K562 (cell line): ENCODE results near the gene ST6GALNAC5. TPM values are rescaled to one million over a fixed set of nuclear protein-coding genes. Genes with fewer than 3 reads are reported as not detected.

Experiments used
- ATAC-seq: fragments of 200-7000 bp; cut with Tn5 transposase; 3 replicates; pipeline ENCODE4 v1.9.1; 2020; ENCODE audit warnings: moderate library complexity
- BruUV-seq: library from RNA; stranded (reverse); fragments of 400-500 nt; replicated peaks from 2 replicates; lab custom pipeline; 2021; lab: Mats Ljungman, UMichigan
- CTCF ChIA-PET: fragments of 300-600 bp; formaldehyde crosslinking; extraction: SDS; loops from one replicate; lab custom pipeline; 2021; ENCODE audit warnings: low intra/inter-chr PET ratio; lab: Yijun Ruan, JAX
- POLR2A ChIA-PET: fragments of 300-600, 350-650 bp; sonication (Branson Sonifier 250); formaldehyde crosslinking; extraction: SDS; loops from one replicate; lab custom pipeline; 2021; ENCODE audit warnings: antibody characterized with exemption, inconsistent platforms; lab: Yijun Ruan, JAX
- DNase-seq, 4 experiments: peaks; one replicate each; pipeline versions ENCODE4 v3.0.0 to v3.0.0-alpha.2; 2011 to 2018; ENCODE audit warnings: low spot score in 3 of 4, mixed read lengths in 3 of 4; ENCODE audit errors: extremely low read depth in 1 of 4
- FAIRE-seq: peaks from 2 replicates; lab custom pipeline; 2011; peaks lifted over from hg19 to GRCh38; lab: Jason Lieb, UNC
- H2AFZ ChIP-seq: 2 replicates; pipeline ENCODE4 v1.6.0; 2011; ENCODE audit warnings: low read depth, low read length, control low read depth, inconsistent platforms
- H3K27ac ChIP-seq: fragments of 200-600 bp; 3 replicates; pipeline ENCODE4 v1.8.0; 2011; ENCODE audit warnings: low read depth, mild to moderate bottlenecking, control low read depth, inconsistent platforms, low read length, moderate library complexity, mixed read lengths; ENCODE audit errors: extremely low read depth
- H3K27me3 ChIP-seq, 2 experiments: fragments of 300-600 bp in 1 of 2; 2 replicates in 1 of 2; 3 replicates in 1 of 2; pipeline versions ENCODE4 v1.6.0 to v1.8.0; 2011; ENCODE audit warnings: inconsistent platforms in 2 of 2, low read length in 2 of 2, mild to moderate bottlenecking in 1 of 2, mixed read lengths in 1 of 2, moderate library complexity in 1 of 2; ENCODE audit not compliant: control insufficient read depth in 2 of 2, insufficient read depth in 2 of 2
- H3K36me3 ChIP-seq: fragments of 300-600 bp; 3 replicates; pipeline ENCODE4 v1.8.0; 2011; ENCODE audit warnings: mild to moderate bottlenecking, low read length, inconsistent platforms; ENCODE audit not compliant: control insufficient read depth, insufficient read depth
- H3K4me1 ChIP-seq, 2 experiments: fragments of 200-600 bp in 1 of 2; replicated peaks in 1 of 2; 2 replicates in 1 of 2; 3 replicates in 1 of 2; pipeline versions ENCODE4 v1.5.1 to v1.8.0; 2011; ENCODE audit warnings: inconsistent platforms in 2 of 2, low read length in 2 of 2, mild to moderate bottlenecking in 1 of 2, mixed read lengths in 1 of 2, moderate library complexity in 1 of 2; ENCODE audit not compliant: control insufficient read depth in 2 of 2, insufficient read depth in 2 of 2
- H3K4me2 ChIP-seq: 2 replicates; pipeline ENCODE4 v1.6.1; 2011; ENCODE audit warnings: low read length, control low read depth, inconsistent platforms, mixed read lengths; ENCODE audit not compliant: insufficient read depth
- H3K4me3 ChIP-seq: fragments of 200-600 bp; sonication (generic), shearing (Covaris generic); 2 replicates; pipeline ENCODE4 v1.5.1; 2016; ENCODE audit warnings: control low read depth, inconsistent platforms
- H3K79me2 ChIP-seq: fragments of 200-600 bp; 3 replicates; pipeline ENCODE4 v1.8.0; 2011; ENCODE audit warnings: low read length, inconsistent platforms; ENCODE audit not compliant: control insufficient read depth, insufficient read depth
- H3K9ac ChIP-seq, 2 experiments: 2 replicates each; pipeline versions ENCODE4 v1.6.0 to v1.6.1; 2011; ENCODE audit warnings: low read depth in 2 of 2, low read length in 2 of 2, control low read depth in 1 of 2, inconsistent platforms in 1 of 2, mild to moderate bottlenecking in 1 of 2, mixed read lengths in 1 of 2; ENCODE audit not compliant: insufficient read depth in 1 of 2
- H3K9me1 ChIP-seq: one replicate; pipeline ENCODE4 v1.6.0; 2011; ENCODE audit warnings: inconsistent platforms, mild to moderate bottlenecking, low read length, moderate library complexity; ENCODE audit not compliant: control insufficient read depth, insufficient read depth
- H3K9me3 ChIP-seq: replicated peaks from 2 replicates; pipeline ENCODE4 v1.5.1; 2011; ENCODE audit warnings: low read depth, low read length, inconsistent platforms; ENCODE audit not compliant: control insufficient read depth, insufficient read depth
- H4K20me1 ChIP-seq: replicated peaks from 2 replicates; pipeline ENCODE4 v1.6.1; 2011; ENCODE audit warnings: low read length, inconsistent platforms, mixed read lengths; ENCODE audit not compliant: control insufficient read depth, insufficient read depth
- BCOR ChIP-seq: fragments of 450-650 bp; IDR thresholded peaks from 2 replicates; pipeline ENCODE4 v1.6.1; 2016
- DLX4 ChIP-seq: fragments of 250-450 bp; sonication (Bioruptor Pico); IDR thresholded peaks from 2 replicates; pipeline ENCODE4 v1.6.1; 2021; ENCODE audit warnings: mild to moderate bottlenecking
- FOXJ3 ChIP-seq: sonication (generic); formaldehyde crosslinking; IDR thresholded peaks from 2 replicates; pipeline ENCODE4 v1.4.0; 2020; ENCODE audit warnings: mild to moderate bottlenecking, missing genetic modification reagents
- JUNB ChIP-seq: fragments of 450-650 bp; formaldehyde crosslinking; conservative IDR thresholded peaks from 2 replicates; pipeline ENCODE4 v1.4.0; 2020; ENCODE audit warnings: mild to moderate bottlenecking
- KDM5B ChIP-seq: fragments of 200-600 bp; sonication (generic); IDR thresholded peaks from 2 replicates; pipeline ENCODE4 v1.6.1; 2012; ENCODE audit warnings: low read depth, mild to moderate bottlenecking, moderate library complexity, low read length, control low read depth, inconsistent platforms; ENCODE audit not compliant: insufficient replicate concordance
- NFE2 ChIP-seq: IDR thresholded peaks from 2 replicates; pipeline ENCODE4 v1.6.1; 2014; ENCODE audit warnings: antibody characterized with exemption, low read depth
- NFXL1 ChIP-seq: fragments of 450-650 bp; formaldehyde crosslinking; IDR thresholded peaks from 2 replicates; pipeline ENCODE4 v1.4.0; 2021; ENCODE audit warnings: mild to moderate bottlenecking
- POLR2A ChIP-seq: fragments of 450-650 bp; conservative IDR thresholded peaks from 2 replicates; pipeline ENCODE4 v1.6.1; 2016
- REST ChIP-seq, 2 experiments: fragments of 450-650 bp; formaldehyde crosslinking in 1 of 2; IDR thresholded peaks; 2 replicates each; pipeline versions ENCODE4 v1.4.0 to v1.6.1; 2014 to 2020; ENCODE audit warnings: mild to moderate bottlenecking in 2 of 2, borderline replicate concordance in 1 of 2, low read depth in 1 of 2
- TGIF2 ChIP-seq: sonication (generic); formaldehyde crosslinking; IDR thresholded peaks from 2 replicates; pipeline ENCODE4 v1.8.1; 2022; ENCODE audit warnings: mild to moderate bottlenecking, missing genetic modification reagents, moderate library complexity
- TRIM25 ChIP-seq: fragments of 450-650 bp; IDR thresholded peaks from 2 replicates; pipeline ENCODE4 v1.7.0; 2016; ENCODE audit warnings: borderline replicate concordance
- ZBED1 ChIP-seq: IDR thresholded peaks from 2 replicates; pipeline ENCODE4 v1.6.1; 2014
- ZBTB1 ChIP-seq: sonication (generic); formaldehyde crosslinking; IDR thresholded peaks from 2 replicates; pipeline ENCODE4 v1.8.1; 2023; ENCODE audit warnings: missing genetic modification reagents, low read depth, mild to moderate bottlenecking, borderline replicate concordance
- ZNF197 ChIP-seq: fragments of 200-800 bp; sonication (Bioruptor generic); IDR thresholded peaks from 2 replicates; pipeline ENCODE4 v1.6.1; 2016; ENCODE audit warnings: low read depth, missing genetic modification characterization, missing compliant biosample characterization
- ZNF24 ChIP-seq: fragments of 450-650 bp; IDR thresholded peaks from 2 replicates; pipeline ENCODE4 v1.6.1; 2016
- WGBS: fragments of 100-300 bp; shearing (Covaris generic); methylation state at CpG from one replicate; pipeline ENCODE4 v1.1.6; 2016; ENCODE audit warnings: low coverage, mixed read lengths; ENCODE audit not compliant: insufficient coverage; ENCODE audit errors: missing lambda C conversion rate; 5-methylcytosine and 5-hydroxymethylcytosine counted together
- in situ Hi-C: fragments of 300-500 bp; cut with MboI; formaldehyde crosslinking; loops from 4 replicates; pipeline ENCODE4 v1.15.0; 2018; ENCODE audit warnings: inconsistent platforms, mixed read lengths
- intact Hi-C: fragments of 100-400 bp; cut with micrococcal nuclease; formaldehyde crosslinking; loops from 2 replicates; pipeline ENCODE4 v1.14.2; 2022
- polyA plus RNA-seq, 8 experiments: library from polyadenylated mRNA; depleted of rRNA in 4 of 8; stranded (reverse) in 5 of 8; unstranded in 3 of 8; fragments of >200 nt; fragmentation: Nextera tagmentation in 2 of 8; fragmentation: Illumina TruSeq in 1 of 8; extraction: Ambion mirVana in 2 of 8; extraction: Trizol in 1 of 8; gene quantifications; 2 replicates each; pipeline versions ENCODE4 v1.2.1 to v1.2.3, GENCODE V29; 2011 to 2014; ENCODE audit warnings: inconsistent platforms in 1 of 8, missing spikeins in 1 of 8
- total RNA-seq, 7 experiments: library from RNA; depleted of rRNA in 6 of 7; stranded (reverse); fragments of >200 nt in 6 of 7; fragmentation: Illumina TruSeq in 2 of 7; extraction: Trizol in 2 of 7; gene quantifications; 2 replicates each; pipeline versions ENCODE4 v1.2.1 to v1.2.3, GENCODE V29; 2011 to 2021; ENCODE audit warnings: low replicate concordance in 1 of 7

ST6GALNAC5 gene
- total and polyA plus RNA-seq, 9 of the 15 experiments (the other 6 are each of a cell fraction or from before 2014, with no cell fraction given), result 0.04 to 0.14 TPM; not detected in 7

DNA sequence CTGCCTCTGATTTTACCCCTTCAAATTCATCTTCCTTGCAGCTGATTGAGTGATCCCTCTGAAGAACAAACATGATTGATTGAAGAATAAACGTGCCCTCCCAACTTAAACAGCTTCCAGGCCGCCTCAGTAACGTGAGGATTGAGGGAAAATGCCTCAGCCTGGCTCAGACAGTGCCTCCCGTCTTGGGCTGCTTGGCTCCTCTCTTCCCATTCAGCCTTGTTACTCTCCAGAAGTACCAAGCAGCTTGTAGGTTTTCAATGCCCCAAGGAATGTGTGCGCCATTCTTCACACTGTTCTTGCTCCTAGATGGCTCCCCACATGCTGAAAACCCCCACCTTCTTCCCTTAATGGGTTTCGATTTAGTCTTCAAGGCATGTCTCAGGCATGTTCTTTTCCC lies 51.8 kb downstream of the ST6GALNAC5 start:
- Histone ChIP-seq H3K4me3 (no peak overlapping the region), H2AFZ (no peak overlapping the region), H3K9me3 (no peaks in the 10 kb centered on the region), H3K4me2 (no peak overlapping the region), H3K27ac (no peak overlapping the region), H3K4me1 (no peaks in the 10 kb centered on the region), H3K79me2 (no peaks in the 10 kb centered on the region), H3K9ac (no peak overlapping the region), H4K20me1 (no peaks in the 10 kb centered on the region), H3K9me1 (no peaks in the 10 kb centered on the region), H3K27me3 (no peaks in the 10 kb centered on the region), H3K36me3 (no peaks in the 10 kb centered on the region)
- ChIA-PET CTCF (no interaction called here), POLR2A (no interaction called here)
- ATAC-seq, result no peak
- BruUV-seq, result no TSS peak
- in situ Hi-C loops, result no loop called here
- no peak for DNase-seq
- 0% methylated on average over 6 of the region's 6 CpGs for WGBS
- FAIRE-seq, result no peak
- intact Hi-C loops, result no loop called here
- no peak for TF ChIP-seq KDM5B
- no peak for TF ChIP-seq TGIF2
- no peak for TF ChIP-seq NFE2
- no peak for TF ChIP-seq POLR2A
- TF ChIP-seq REST (IDR thresholded peaks at IDR 0.05; ENCODE audit: borderline replicate concordance), result no peak
- no peak for TF ChIP-seq REST (CRISPR knock-in tag; IDR thresholded peaks at IDR 0.05; ENCODE audit: low read depth)
- TF ChIP-seq DLX4, result no peak
- TF ChIP-seq TRIM25, result no peak
- TF ChIP-seq ZNF24, result no peak
- no peak for TF ChIP-seq ZNF197 (CRISPR knock-in tag)
- TF ChIP-seq ZBED1, result no peak
- no peak for TF ChIP-seq NFXL1 (CRISPR knock-in tag)
- TF ChIP-seq JUNB (CRISPR knock-in tag), result no peak
- TF ChIP-seq ZBTB1 (CRISPR knock-in tag), result no peak
- TF ChIP-seq FOXJ3 (CRISPR knock-in tag), result no peak
- no peak for TF ChIP-seq BCOR
